Small intestine (tissue), 7 donors: Measurements from ENCODE around the gene MYBPH. TPM values are rescaled to one million over a fixed set of nuclear protein-coding genes. Genes with fewer than 3 reads are reported as not detected.

Source experiments
- DNase-seq, 2 donors: peaks; one replicate each; pipeline versions ENCODE4 v3.0.0 to v3.0.0-alpha.2; 2013
- FAIRE-seq: peaks from 2 replicates; lab custom pipeline; 2012; peaks lifted over from hg19 to GRCh38; lab: Jason Lieb, UNC
- H3K27ac ChIP-seq, 3 donors: one replicate each; pipeline ENCODE4 v1.5.1; 2013; ENCODE audit warnings: low read length in 2 of 3, mild to moderate bottlenecking in 2 of 3, control low read depth in 1 of 3, inconsistent platforms in 1 of 3, low read depth in 1 of 3, moderate library complexity in 1 of 3
- H3K27me3 ChIP-seq, 3 donors: one replicate each; pipeline ENCODE4 v1.6.1; 2013; ENCODE audit warnings: low read length in 3 of 3, inconsistent platforms in 1 of 3; ENCODE audit not compliant: control insufficient read depth in 3 of 3, insufficient read depth in 3 of 3
- H3K36me3 ChIP-seq, 3 donors: one replicate each; pipeline ENCODE4 v1.6.1; 2013; ENCODE audit warnings: low read length in 3 of 3, inconsistent platforms in 1 of 3, low read depth in 1 of 3, mild to moderate bottlenecking in 1 of 3, moderate library complexity in 1 of 3; ENCODE audit not compliant: control insufficient read depth in 3 of 3, insufficient read depth in 2 of 3
- H3K4me1 ChIP-seq, 3 donors: one replicate each; pipeline ENCODE4 v1.6.1; 2013; ENCODE audit warnings: low read length in 2 of 3, inconsistent platforms in 1 of 3, low read depth in 1 of 3, mild to moderate bottlenecking in 1 of 3, moderate library complexity in 1 of 3; ENCODE audit not compliant: control insufficient read depth in 3 of 3, insufficient read depth in 2 of 3
- H3K4me3 ChIP-seq, 3 donors: one replicate each; pipeline ENCODE4 v1.5.1; 2013; ENCODE audit warnings: low read length in 3 of 3, control low read depth in 1 of 3, inconsistent platforms in 1 of 3, low read depth in 1 of 3, mild to moderate bottlenecking in 1 of 3, moderate library complexity in 1 of 3
- H3K9me3 ChIP-seq, 2 donors: one replicate each; pipeline ENCODE4 v1.6.1; 2013; ENCODE audit warnings: low read depth in 1 of 2, low read length in 1 of 2; ENCODE audit not compliant: control insufficient read depth in 2 of 2, insufficient read depth in 1 of 2
- WGBS, 3 donors: extraction: QIAGEN DNeasy Blood & Tissue Kit; methylation state at CpG; one replicate each; pipeline ENCODE4 v1.1.7; 2013; 5-methylcytosine and 5-hydroxymethylcytosine counted together
- polyA plus RNA-seq, 4 donors: library from polyadenylated mRNA; stranded (reverse) in 3 of 4; unstranded in 1 of 4; fragments of 200-250 nt in 3 of 4; fragments of 120-200 nt in 1 of 4; gene quantifications; one replicate each; pipeline versions ENCODE4 v1.2.1 to v1.2.3, GENCODE V29; 2013
- donor health status: healthy with polysubstance abuse.
- donor health status: control.
- donor health status: control.
- donor health status: Bipolar disorder and iron deficiency.
- donor health status: healthy.

The MYBPH gene
- polyA plus RNA-seq, 4 donors, result 1.1 TPM; not detected in 3

- no peaks in the 10 kb centered on the region for H3K9me3 ChIP-seq
- no peak for DNase-seq
- 35 to 75% (median 45%) methylated on average over 5 of the region's 5 CpGs for WGBS, 3 donors
- H3K27ac ChIP-seq, result no peak overlapping the region
- H3K36me3 ChIP-seq, result no peaks in the 10 kb centered on the region
- FAIRE-seq, result no peak
- no peak overlapping the region for H3K4me3 ChIP-seq
- H3K4me1 ChIP-seq, result no peaks in the 10 kb centered on the region
- H3K27me3 ChIP-seq, result peaks cover 0 to 10% (median 0%) of the 10 kb centered on the region in 3 donors
Observed at GRCh38 chr1:203186091-203186445, 10.4 kb upstream of the MYBPH start.

- no peaks in the 10 kb centered on the region for H3K36me3 ChIP-seq
- H3K27ac ChIP-seq, result no peak overlapping the region
- DNase-seq, result no peak
- H3K9me3 ChIP-seq, result no peaks in the 10 kb centered on the region
- peaks cover 0 to 10% (median 0%) of the 10 kb centered on the region in 3 donors for H3K27me3 ChIP-seq
- H3K4me3 ChIP-seq, result no peak overlapping the region
- 85 to 95% (median 92%) methylated on average over 4 of the region's 4 CpGs for WGBS, 3 donors
- no peak for FAIRE-seq
- no peaks in the 10 kb centered on the region for H3K4me1 ChIP-seq
Observed at GRCh38 chr1:203185585-203185984, 10.0 kb upstream of the MYBPH start.

- H3K36me3 ChIP-seq, result no peaks in the 10 kb centered on the region
- no peak overlapping the region for H3K4me3 ChIP-seq
- no peaks in the 10 kb centered on the region for H3K9me3 ChIP-seq
- no peak for DNase-seq
- no peaks in the 10 kb centered on the region for H3K4me1 ChIP-seq
- no peak overlapping the region for H3K27ac ChIP-seq
- peaks cover 0 to 10% (median 0%) of the 10 kb centered on the region in 3 donors for H3K27me3 ChIP-seq
- WGBS, 3 donors, result 83 to 90% (median 84%) methylated on average over 10 of the region's 10 CpGs
- FAIRE-seq, result no peak
Observed at GRCh38 chr1:203185061-203185461, 9.4 kb upstream of the MYBPH start.

DNA sequence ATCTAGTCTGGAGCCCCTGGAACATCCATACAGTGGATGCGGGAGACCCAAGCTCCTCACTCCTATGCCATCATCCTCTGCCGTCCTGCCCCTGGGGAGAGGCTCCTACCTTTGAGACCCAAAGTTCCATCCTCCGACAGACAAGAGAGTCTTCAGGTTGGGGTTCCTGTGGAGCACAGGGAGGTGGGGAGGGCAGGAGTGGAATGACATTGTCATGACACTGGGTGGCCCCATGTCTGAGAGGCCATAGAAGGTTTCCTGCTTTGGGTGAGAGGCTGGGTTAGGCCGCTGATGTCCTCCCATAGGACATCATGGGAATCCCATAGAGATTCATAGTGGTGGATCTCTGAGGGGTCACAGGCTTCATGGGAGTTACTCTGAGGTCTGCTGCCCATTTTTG is 8.8 kb upstream of the MYBPH start:
- Histone ChIP-seq H3K27ac (no peak overlapping the region), H3K36me3 (no peaks in the 10 kb centered on the region), H3K4me3 (no peak overlapping the region), H3K27me3 (peaks cover 0 to 6% (median 0%) of the 10 kb centered on the region in 3 donors), H3K9me3 (no peaks in the 10 kb centered on the region), H3K4me1 (no peaks in the 10 kb centered on the region)
- no peak for DNase-seq
- WGBS, 3 donors, result 79 to 99% (median 89%) methylated on average over 4 of the region's 4 CpGs
- no peak for FAIRE-seq

GRCh38 chr1:203183828-203184227 is 8.2 kb upstream of the MYBPH start:
- Histone ChIP-seq H3K4me1 (no peaks in the 10 kb centered on the region), H3K4me3 (no peak overlapping the region), H3K27ac (no peak overlapping the region), H3K27me3 (peaks cover 0 to 4% (median 0%) of the 10 kb centered on the region in 3 donors), H3K9me3 (no peaks in the 10 kb centered on the region), H3K36me3 (no peaks in the 10 kb centered on the region)
- WGBS, 3 donors, result 83 to 92% (median 84%) methylated on average over 2 of the region's 2 CpGs
- FAIRE-seq (no peak), DNase-seq (no peak)

GRCh38 chr1:203182387-203182953 is 6.8 kb upstream of the MYBPH start:
- no peak overlapping the region for H3K27ac ChIP-seq
- no peak overlapping the region for H3K4me3 ChIP-seq
- FAIRE-seq (no peak), DNase-seq (no peak)
- no peaks in the 10 kb centered on the region for H3K4me1 ChIP-seq
- H3K9me3 ChIP-seq, result no peaks in the 10 kb centered on the region
- no peaks in the 10 kb centered on the region for H3K36me3 ChIP-seq
- WGBS, 3 donors, result 90 to 95% (median 92%) methylated on average over 7 of the region's 7 CpGs
- no peaks in the 10 kb centered on the region for H3K27me3 ChIP-seq

DNA sequence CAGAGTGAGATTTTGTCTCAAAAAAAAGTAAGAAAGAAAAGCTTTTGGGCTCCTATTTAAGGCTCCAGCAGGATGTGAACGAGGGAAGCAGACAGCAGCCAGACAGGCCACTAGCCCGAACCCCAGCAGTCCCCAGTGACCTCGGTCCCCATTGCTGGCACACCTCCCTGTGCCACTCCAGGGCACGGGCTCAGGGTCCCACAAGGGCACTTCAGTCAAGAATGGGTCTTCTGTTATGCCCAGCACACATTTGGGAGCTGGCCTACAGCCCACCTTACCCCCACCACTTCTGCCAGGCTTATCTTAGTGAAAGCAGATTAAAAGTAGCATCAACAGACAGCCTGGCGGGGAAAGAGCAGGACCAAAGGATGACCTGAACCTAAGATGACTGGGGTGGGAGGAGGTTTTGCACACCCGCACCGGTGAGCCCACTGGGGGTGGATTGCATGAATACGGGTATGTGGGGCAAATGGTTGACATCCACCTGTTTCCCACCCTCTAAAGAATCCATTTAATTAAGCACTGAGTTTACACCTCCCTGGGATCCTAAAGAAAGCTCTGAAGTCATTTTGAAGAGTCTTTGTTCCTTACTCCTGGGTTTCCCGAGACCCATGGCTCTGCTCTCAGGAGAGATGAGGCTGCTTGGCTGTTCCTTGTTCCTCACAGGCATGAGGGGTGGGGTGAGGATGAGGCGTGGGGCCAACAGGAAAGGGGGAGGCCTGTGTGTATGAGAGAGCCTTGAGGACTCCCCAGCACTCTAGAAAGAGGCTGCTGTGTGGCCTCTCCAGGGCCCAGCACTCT is 6.2 kb upstream of the MYBPH start:
- Histone ChIP-seq H3K27ac (no peak overlapping the region), H3K9me3 (no peaks in the 10 kb centered on the region), H3K27me3 (no peaks in the 10 kb centered on the region), H3K36me3 (no peaks in the 10 kb centered on the region), H3K4me1 (no peaks in the 10 kb centered on the region), H3K4me3 (no peak overlapping the region)
- WGBS, 3 donors, result 62 to 78% (median 71%) methylated on average over 10 of the region's 10 CpGs
- FAIRE-seq, result no peak
- no peak for DNase-seq

- H3K27ac ChIP-seq, result no peak overlapping the region
- H3K4me3 ChIP-seq, result no peak overlapping the region
- 67 to 76% (median 73%) methylated on average over 11 of the region's 11 CpGs for WGBS, 3 donors
- FAIRE-seq, result no peak
- H3K27me3 ChIP-seq, result no peaks in the 10 kb centered on the region
- no peaks in the 10 kb centered on the region for H3K4me1 ChIP-seq
- no peaks in the 10 kb centered on the region for H3K9me3 ChIP-seq
- H3K36me3 ChIP-seq, result no peaks in the 10 kb centered on the region
- no peak for DNase-seq
Observed at GRCh38 chr1:203180611-203181330, 5.1 kb upstream of the MYBPH start.
